ENCODE results near the gene BCL2. TPM values are rescaled to one million over a fixed set of nuclear protein-coding genes. Genes with fewer than 3 reads are reported as not detected.

BCL2 gene
- total RNA-seq, 4 donors from 2014 or later: 16.1 to 61.1 (median 36.9) TPM

GRCh38 chr18:63233334-63233733, 86.2 kb downstream of the BCL2 start:
- Histone ChIP-seq H3K4me3 (no peak overlapping the region), H3K36me3 (no peaks in the 10 kb centered on the region), H3K9me3 (no peaks in the 10 kb centered on the region), H3K27me3 (no peaks in the 10 kb centered on the region), H3K27ac (peak overlapping the region in 1 of 2 donors; percentile 10), H3K4me1 (peaks cover 0 to 8% of the 10 kb centered on the region in 2 donors)
- intact Hi-C loops (cut with DNase I; ENCODE audit: low total_unique reads): no loop called here
- DNase-seq: no peak
- TF ChIP-seq CTCF (IDR thresholded peaks at IDR 0.05) (no peak), POLR2A (IDR thresholded peaks at IDR 0.05) (no peak)

GRCh38 chr18:63232826-63233225, 86.7 kb downstream of the BCL2 start:
- no peak overlapping the region for H3K4me3 ChIP-seq
- no peak for TF ChIP-seq CTCF (IDR thresholded peaks at IDR 0.05)
- TF ChIP-seq POLR2A (IDR thresholded peaks at IDR 0.05): no peak
- no peaks in the 10 kb centered on the region for H3K36me3 ChIP-seq
- no peak for DNase-seq
- no peaks in the 10 kb centered on the region for H3K27me3 ChIP-seq
- no peaks in the 10 kb centered on the region for H3K9me3 ChIP-seq
- intact Hi-C loops (cut with DNase I; ENCODE audit: low total_unique reads): no loop called here
- peaks cover 0 to 8% of the 10 kb centered on the region in 2 donors for H3K4me1 ChIP-seq
- peak overlapping the region; percentile 10 to 14 for H3K27ac ChIP-seq

- no peak for DNase-seq
- H3K27me3 ChIP-seq: no peaks in the 10 kb centered on the region
- peak overlapping the region in 1 of 2 donors; percentile 28 for H3K27ac ChIP-seq
- peaks cover 0 to 8% of the 10 kb centered on the region in 2 donors for H3K4me1 ChIP-seq
- H3K9me3 ChIP-seq: no peaks in the 10 kb centered on the region
- H3K36me3 ChIP-seq: no peaks in the 10 kb centered on the region
- H3K4me3 ChIP-seq: no peak overlapping the region
- no peak for TF ChIP-seq CTCF (IDR thresholded peaks at IDR 0.05)
- TF ChIP-seq POLR2A (IDR thresholded peaks at IDR 0.05): no peak
- intact Hi-C loops (cut with DNase I; ENCODE audit: low total_unique reads): no loop called here
Measured at GRCh38 chr18:63229971-63230370, 89.6 kb downstream of the BCL2 start.

GRCh38 chr18:63225434-63225833, 94.1 kb downstream of the BCL2 start:
- intact Hi-C loops (cut with DNase I; ENCODE audit: low total_unique reads): no loop called here
- Histone ChIP-seq H3K27me3 (no peaks in the 10 kb centered on the region), H3K27ac (no peak overlapping the region), H3K4me3 (no peak overlapping the region), H3K36me3 (no peaks in the 10 kb centered on the region), H3K9me3 (no peaks in the 10 kb centered on the region), H3K4me1 (peaks cover 0 to 2% of the 10 kb centered on the region in 2 donors)
- TF ChIP-seq CTCF (IDR thresholded peaks at IDR 0.05): no peak
- no peak for TF ChIP-seq POLR2A (IDR thresholded peaks at IDR 0.05)
- no peak for DNase-seq

- Histone ChIP-seq H3K27me3 (no peaks in the 10 kb centered on the region), H3K36me3 (no peaks in the 10 kb centered on the region), H3K4me1 (no peaks in the 10 kb centered on the region), H3K4me3 (no peak overlapping the region), H3K27ac (no peak overlapping the region), H3K9me3 (no peaks in the 10 kb centered on the region)
- intact Hi-C loops (cut with DNase I; ENCODE audit: low total_unique reads): no loop called here
- no peak for DNase-seq
- TF ChIP-seq CTCF (IDR thresholded peaks at IDR 0.05) (no peak), POLR2A (IDR thresholded peaks at IDR 0.05) (no peak)
Measured at GRCh38 chr18:63224630-63225029, 94.9 kb downstream of the BCL2 start.
